Skin epidermis (tissue), 12 donors: Measurements from ENCODE around the gene HSD3B2.

Experiments
- H3K27ac ChIP-seq, 21 experiments: fragments of 200-600 bp; sonication (generic) in 11 of 21; one replicate each; pipeline ENCODE4 v1.5.0; 2020; ENCODE audit warnings: mild to moderate bottlenecking in 3 of 21, inconsistent platforms in 2 of 21, moderate library complexity in 2 of 21
- H3K4me3 ChIP-seq, 7 experiments: fragments of 200-600 bp; sonication (generic) in 2 of 7; one replicate each; pipeline ENCODE4 v1.5.0; 2020; ENCODE audit warnings: inconsistent platforms in 2 of 7, mild to moderate bottlenecking in 2 of 7, moderate library complexity in 1 of 7

The HSD3B2 gene

GRCh38 chr1:119391749-119392148 lies 23.2 kb upstream of the HSD3B2 start:
- no peak overlapping the region for H3K27ac ChIP-seq
- no peak overlapping the region for H3K4me3 ChIP-seq

GRCh38 chr1:119394085-119394484 lies 20.9 kb upstream of the HSD3B2 start:
- Histone ChIP-seq H3K27ac (no peak overlapping the region), H3K4me3 (no peak overlapping the region)

- Histone ChIP-seq H3K4me3 (no peak overlapping the region), H3K27ac (no peak overlapping the region)
These were observed 18.0 kb upstream of the HSD3B2 start for GRCh38 chr1:119396982-119397381.

- Histone ChIP-seq H3K27ac (no peak overlapping the region), H3K4me3 (no peak overlapping the region)
These were observed 17.0 kb upstream of the HSD3B2 start for GRCh38 chr1:119397986-119398385.

GRCh38 chr1:119404736-119405135 lies 10.2 kb upstream of the HSD3B2 start:
- Histone ChIP-seq H3K27ac (no peak overlapping the region), H3K4me3 (no peak overlapping the region)

- no peak overlapping the region for H3K27ac ChIP-seq
- no peak overlapping the region for H3K4me3 ChIP-seq
These were observed 5.2 kb upstream of the HSD3B2 start for GRCh38 chr1:119409731-119410130.

- H3K4me3 ChIP-seq, result no peak overlapping the region
- no peak overlapping the region for H3K27ac ChIP-seq
These were observed 4.0 kb upstream of the HSD3B2 start for GRCh38 chr1:119410961-119411360.

- no peak overlapping the region for H3K27ac ChIP-seq
- no peak overlapping the region for H3K4me3 ChIP-seq
These were observed 1.2 kb downstream of the HSD3B2 start for GRCh38 chr1:119416006-119416640.

GRCh38 chr1:119419109-119419508 lies 4.2 kb downstream of the HSD3B2 start:
- no peak overlapping the region for H3K4me3 ChIP-seq
- H3K27ac ChIP-seq, result no peak overlapping the region

- Histone ChIP-seq H3K27ac (no peak overlapping the region), H3K4me3 (no peak overlapping the region)
These were observed 5.7 kb downstream of the HSD3B2 start for GRCh38 chr1:119420638-119421037.

GRCh38 chr1:119422631-119423030 lies 7.7 kb downstream of the HSD3B2 start:
- Histone ChIP-seq H3K27ac (no peak overlapping the region), H3K4me3 (no peak overlapping the region)

GRCh38 chr1:119428991-119429390 lies 14.0 kb downstream of the HSD3B2 start:
- H3K4me3 ChIP-seq, result no peak overlapping the region
- H3K27ac ChIP-seq, result no peak overlapping the region

- H3K27ac ChIP-seq, result no peak overlapping the region
- H3K4me3 ChIP-seq, result no peak overlapping the region
These were observed 14.7 kb downstream of the HSD3B2 start for GRCh38 chr1:119429687-119430086.

- Histone ChIP-seq H3K4me3 (no peak overlapping the region), H3K27ac (no peak overlapping the region)
These were observed 15.5 kb downstream of the HSD3B2 start for GRCh38 chr1:119430486-119430885.

- Histone ChIP-seq H3K27ac (no peak overlapping the region), H3K4me3 (no peak overlapping the region)
These were observed 16.9 kb downstream of the HSD3B2 start for GRCh38 chr1:119431836-119432235.

GRCh38 chr1:119435052-119435451 lies 20.1 kb downstream of the HSD3B2 start:
- H3K4me3 ChIP-seq, result no peak overlapping the region
- H3K27ac ChIP-seq, result no peak overlapping the region

- no peak overlapping the region for H3K27ac ChIP-seq
These were observed 23.8 kb downstream of the HSD3B2 start for GRCh38 chr1:119438761-119439160.

GRCh38 chr1:119440721-119441307 lies 25.9 kb downstream of the HSD3B2 start:
- no peak overlapping the region for H3K27ac ChIP-seq

More at GRCh38 chr1:119438761-119439160, 23.8 kb downstream of the HSD3B2 start:
- H3K4me3 ChIP-seq, result no peak overlapping the region

GRCh38 chr1:119442756-119443155 lies 27.8 kb downstream of the HSD3B2 start:
- Histone ChIP-seq H3K27ac (no peak overlapping the region), H3K4me3 (no peak overlapping the region)

More at GRCh38 chr1:119440721-119441307, 25.9 kb downstream of the HSD3B2 start:
- no peak overlapping the region for H3K4me3 ChIP-seq

GRCh38 chr1:119446321-119446720 lies 31.4 kb downstream of the HSD3B2 start:
- H3K4me3 ChIP-seq, result no peak overlapping the region
- no peak overlapping the region for H3K27ac ChIP-seq

GRCh38 chr1:119447344-119448126 lies 32.6 kb downstream of the HSD3B2 start:
- H3K4me3 ChIP-seq, result no peak overlapping the region
- H3K27ac ChIP-seq, result no peak overlapping the region
